Sigmoid colon (tissue), 4 donors: ENCODE measurements around the gene MROH2A.

ENCODE experiments used
- CTCF ChIP-seq, 4 experiments: fragments of 450-650 bp in 3 of 4; fragments of 200-600 bp in 1 of 4; IDR thresholded peaks; one replicate each; pipeline ENCODE4 v1.5.1; 2016 to 2019; ENCODE audit warnings: antibody characterized with exemption in 4 of 4, mild to moderate bottlenecking in 3 of 4, moderate library complexity in 2 of 4
- EP300 ChIP-seq, 4 donors: sonication (generic); formaldehyde crosslinking; IDR thresholded peaks; one replicate each; pipeline ENCODE4 v1.6.1; 2017; ENCODE audit warnings: antibody characterized with exemption in 4 of 4

DNA sequence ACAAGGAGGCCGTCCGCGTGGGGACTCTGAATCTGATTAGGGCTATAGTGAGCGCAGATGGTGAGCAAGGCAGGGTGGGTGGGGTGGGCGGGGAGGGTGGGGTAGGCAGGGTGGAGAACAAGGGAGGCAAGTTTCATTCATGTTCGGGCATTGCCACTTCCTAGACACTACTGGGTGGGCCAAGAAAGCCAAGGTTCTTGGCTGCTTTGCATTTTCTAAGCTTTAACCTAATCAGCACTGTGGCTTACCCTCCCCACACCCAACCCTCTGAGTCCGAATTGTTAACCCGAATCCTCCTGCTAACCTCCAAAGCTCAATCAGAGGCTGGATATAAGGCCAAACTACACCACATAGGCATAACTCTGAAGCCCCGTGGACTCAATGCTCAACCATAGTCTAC lies 18.1 kb downstream of the MROH2A start:
- TF ChIP-seq CTCF (IDR thresholded peaks at IDR 0.05), result no peak
- TF ChIP-seq EP300 (IDR thresholded peaks at IDR 0.05), result no peak
